ENCODE results near the gene MACROH2A1.

- TF ChIP-seq YY1 (IDR thresholded peaks at IDR 0.05; ENCODE audit: low read depth) (no peak), TAF1 (IDR thresholded peaks at IDR 0.05; ENCODE audit: low read depth) (no peak), RAD21 (IDR thresholded peaks at IDR 0.05; ENCODE audit: low read depth) (no peak), TCF12 (IDR thresholded peaks at IDR 0.05; ENCODE audit: low read depth) (no peak), CREB1 (IDR thresholded peaks at IDR 0.05; ENCODE audit: low read depth) (no peak), EP300 (IDR thresholded peaks at IDR 0.05; ENCODE audit: borderline replicate concordance) (no peak), USF1 (IDR thresholded peaks at IDR 0.05) (no peak), FOXM1 (IDR thresholded peaks at IDR 0.05; ENCODE audit: borderline replicate concordance, low read depth) (no peak), EGR1 (IDR thresholded peaks at IDR 0.05) (no peak), TEAD4 (IDR thresholded peaks at IDR 0.05) (no peak), CEBPB (IDR thresholded peaks at IDR 0.05) (no peak)
- TF ChIP-seq, protein P1, sequence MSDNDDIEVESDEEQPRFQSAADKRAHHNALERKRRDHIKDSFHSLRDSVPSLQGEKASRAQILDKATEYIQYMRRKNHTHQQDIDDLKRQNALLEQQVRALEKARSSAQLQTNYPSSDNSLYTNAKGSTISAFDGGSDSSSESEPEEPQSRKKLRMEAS (IDR thresholded peaks at IDR 0.05): no peak
- TF ChIP-seq, protein P2, sequence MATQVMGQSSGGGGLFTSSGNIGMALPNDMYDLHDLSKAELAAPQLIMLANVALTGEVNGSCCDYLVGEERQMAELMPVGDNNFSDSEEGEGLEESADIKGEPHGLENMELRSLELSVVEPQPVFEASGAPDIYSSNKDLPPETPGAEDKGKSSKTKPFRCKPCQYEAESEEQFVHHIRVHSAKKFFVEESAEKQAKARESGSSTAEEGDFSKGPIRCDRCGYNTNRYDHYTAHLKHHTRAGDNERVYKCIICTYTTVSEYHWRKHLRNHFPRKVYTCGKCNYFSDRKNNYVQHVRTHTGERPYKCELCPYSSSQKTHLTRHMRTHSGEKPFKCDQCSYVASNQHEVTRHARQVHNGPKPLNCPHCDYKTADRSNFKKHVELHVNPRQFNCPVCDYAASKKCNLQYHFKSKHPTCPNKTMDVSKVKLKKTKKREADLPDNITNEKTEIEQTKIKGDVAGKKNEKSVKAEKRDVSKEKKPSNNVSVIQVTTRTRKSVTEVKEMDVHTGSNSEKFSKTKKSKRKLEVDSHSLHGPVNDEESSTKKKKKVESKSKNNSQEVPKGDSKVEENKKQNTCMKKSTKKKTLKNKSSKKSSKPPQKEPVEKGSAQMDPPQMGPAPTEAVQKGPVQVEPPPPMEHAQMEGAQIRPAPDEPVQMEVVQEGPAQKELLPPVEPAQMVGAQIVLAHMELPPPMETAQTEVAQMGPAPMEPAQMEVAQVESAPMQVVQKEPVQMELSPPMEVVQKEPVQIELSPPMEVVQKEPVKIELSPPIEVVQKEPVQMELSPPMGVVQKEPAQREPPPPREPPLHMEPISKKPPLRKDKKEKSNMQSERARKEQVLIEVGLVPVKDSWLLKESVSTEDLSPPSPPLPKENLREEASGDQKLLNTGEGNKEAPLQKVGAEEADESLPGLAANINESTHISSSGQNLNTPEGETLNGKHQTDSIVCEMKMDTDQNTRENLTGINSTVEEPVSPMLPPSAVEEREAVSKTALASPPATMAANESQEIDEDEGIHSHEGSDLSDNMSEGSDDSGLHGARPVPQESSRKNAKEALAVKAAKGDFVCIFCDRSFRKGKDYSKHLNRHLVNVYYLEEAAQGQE (IDR thresholded peaks at IDR 0.05; ENCODE audit: low read depth): no peak
Observed at GRCh38 chr5:135330798-135331096, 68.3 kb downstream of the MACROH2A1 start.

Data from Ishikawa (cell line).